SK-N-MC (cell line): Measurements from ENCODE around the gene PLEKHG4B.

ENCODE experiments used
- FOXP2 ChIP-seq: optimal IDR thresholded peaks from 2 replicates; pipeline ENCODE3; 2011; ENCODE audit warnings: mild to moderate bottlenecking, moderate library complexity; ENCODE audit not compliant: insufficient read depth; ENCODE audit errors: extremely low read length, control extremely low read depth
- POLR2AphosphoS5 ChIP-seq: IDR thresholded peaks from 2 replicates; pipeline ENCODE4 v1.6.1; 2012; ENCODE audit warnings: mild to moderate bottlenecking, low read depth, low read length, borderline replicate concordance

- no peak for TF ChIP-seq FOXP2
- TF ChIP-seq POLR2AphosphoS5, result no peak
Measured at GRCh38 chr5:178110-178509, 86.1 kb downstream of the PLEKHG4B start.
